Calu3 (cell line): ENCODE measurements around the gene OR10H3. TPM values are rescaled to one million over a fixed set of nuclear protein-coding genes. Genes with fewer than 3 reads are reported as not detected.

Experiments used
- Bru-seq: library from RNA; stranded (reverse); fragments of 400-500 nt; gene quantifications from one replicate; lab custom pipeline; 2021; lab: Mats Ljungman, UMichigan
- BruChase-seq, 2 experiments: library from RNA; stranded (reverse); fragments of 400-500 nt; gene quantifications; one replicate each; lab custom pipeline; 2021; lab: Mats Ljungman, UMichigan
- BruUV-seq: library from RNA; stranded (reverse); fragments of 400-500 nt; replicated peaks from 2 replicates; lab custom pipeline; 2021; lab: Mats Ljungman, UMichigan
- CTCF ChIA-PET: fragments of 300-600 bp; sonication (Branson Sonifier 250); formaldehyde crosslinking; loops from one replicate; lab custom pipeline; 2022; ENCODE audit warnings: antibody characterized with exemption; lab: Charles Lee
- DNase-seq: peaks from one replicate; pipeline ENCODE4 v3.0.0; 2022
- H3K27ac Mint-ChIP-seq: one replicate; pipeline ENCODE4 v1.8.0; 2022; ENCODE audit warnings: mixed read lengths; ENCODE audit not compliant: unreplicated experiment
- H3K27me3 Mint-ChIP-seq: one replicate; pipeline ENCODE4 v1.8.0; 2022; ENCODE audit warnings: mixed read lengths; ENCODE audit not compliant: unreplicated experiment
- H3K36me3 Mint-ChIP-seq: one replicate; pipeline ENCODE4 v1.8.0; 2022; ENCODE audit warnings: mild to moderate bottlenecking, moderate library complexity, mixed read lengths; ENCODE audit not compliant: insufficient read depth, unreplicated experiment
- H3K4me1 Mint-ChIP-seq: one replicate; pipeline ENCODE4 v1.8.0; 2022; ENCODE audit warnings: mild to moderate bottlenecking, low read depth, mixed read lengths; ENCODE audit not compliant: unreplicated experiment
- H3K4me3 Mint-ChIP-seq: one replicate; pipeline ENCODE4 v1.8.0; 2022; ENCODE audit warnings: mild to moderate bottlenecking, low read depth, moderate library complexity, mixed read lengths; ENCODE audit not compliant: unreplicated experiment
- H3K9me3 Mint-ChIP-seq: one replicate; pipeline ENCODE4 v1.8.0; 2022; ENCODE audit warnings: low read depth, mixed read lengths; ENCODE audit not compliant: unreplicated experiment
- intact Hi-C: fragments of 100-400 bp; cut with micrococcal nuclease; formaldehyde crosslinking; loops from one replicate; pipeline ENCODE4 v1.10.0; 2022; ENCODE audit not compliant: unreplicated experiment
- long read RNA-seq: library from polyadenylated mRNA; stranded (forward); transcript quantifications from one replicate; pipeline ENCODE4 v2.0.0, GENCODE V29; 2022
- total RNA-seq: library from RNA; stranded (reverse); gene quantifications from 2 replicates; pipeline ENCODE4 v1.2.3, GENCODE V29; 2022
- TF ChIP-seq, protein P1 (sequence below): fragments of 200-600 bp; IDR thresholded peaks from one replicate; pipeline ENCODE4 v1.8.0; 2022; ENCODE audit warnings: antibody characterized with exemption; ENCODE audit not compliant: unreplicated experiment

OR10H3 gene, protein sequence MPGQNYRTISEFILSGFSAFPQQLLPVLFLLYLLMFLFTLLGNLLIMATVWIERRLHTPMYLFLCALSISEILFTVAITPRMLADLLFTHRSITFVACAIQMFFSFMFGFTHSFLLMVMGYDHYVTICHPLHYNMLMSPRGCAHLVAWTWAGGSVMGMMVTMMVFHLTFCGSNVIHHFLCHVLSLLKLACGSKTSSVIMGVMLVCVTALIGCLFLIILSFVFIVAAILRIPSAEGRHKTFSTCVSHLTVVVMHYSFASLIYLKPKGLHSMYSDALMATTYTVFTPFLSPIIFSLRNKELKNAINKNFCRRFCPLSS
- total RNA-seq (not detected in 2 replicates), Bru-seq, nascent RNA (not detected), BruChase-seq, experiment 1, labeled RNA remaining after a 6-hour chase (not detected), BruChase-seq, experiment 2, labeled RNA remaining after a 2-hour chase (not detected)
- long read RNA-seq: 0 reads

DNA sequence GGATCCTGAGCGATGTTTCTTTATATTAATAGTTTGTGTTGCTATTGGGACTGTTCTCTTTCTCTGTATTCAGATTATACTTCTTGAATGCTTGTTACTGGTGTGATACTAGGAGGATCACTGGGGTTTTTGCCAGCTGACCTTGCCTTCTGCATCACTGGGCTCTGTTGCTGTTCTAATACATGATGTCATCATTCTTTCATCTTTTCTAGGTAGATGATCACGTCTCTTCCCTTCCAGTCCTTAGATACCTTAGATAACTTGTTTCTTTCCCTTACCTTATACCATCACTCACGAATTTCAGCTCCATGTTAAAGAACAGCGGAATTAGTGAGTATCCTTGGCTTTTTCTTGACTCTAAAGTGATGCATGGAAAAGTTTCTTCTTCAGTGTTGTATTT is at the start of gene OR10H3:
TSS of gene OR10H3 (plus strand) at position 264 of the 400 bp plus-strand sequence. CDS start 3,408 bp downstream, outside the sequence.
- intact Hi-C loops: no loop called here

DNA sequence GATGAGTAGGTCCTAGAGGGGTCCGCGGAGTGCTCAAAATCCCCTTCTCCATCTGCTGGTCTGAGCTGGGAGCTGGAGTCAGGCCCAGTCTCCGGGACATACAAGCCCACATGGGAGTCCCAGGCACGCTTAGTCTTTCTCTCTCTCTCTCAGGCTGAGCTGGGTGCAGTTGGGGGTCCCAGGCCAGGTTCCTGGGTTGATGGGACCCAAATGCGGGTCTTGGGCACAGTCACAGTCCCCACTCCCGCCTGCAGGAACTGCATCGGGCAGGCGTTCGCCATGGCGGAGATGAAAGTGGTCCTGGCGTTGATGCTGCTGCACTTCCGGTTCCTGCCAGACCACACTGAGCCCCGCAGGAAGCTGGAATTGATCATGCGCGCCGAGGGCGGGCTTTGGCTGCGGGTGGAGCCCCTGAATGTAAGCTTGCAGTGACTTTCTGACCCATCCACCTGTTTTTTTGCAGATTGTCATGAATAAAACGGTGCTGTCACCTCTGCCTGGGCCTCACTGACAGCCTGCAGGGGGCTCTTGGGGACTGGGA is 41.1 kb upstream of the OR10H3 start:
- intact Hi-C loops: no loop called here
- H3K36me3 Mint-ChIP-seq: no peaks in the 10 kb centered on the region
- H3K4me3 Mint-ChIP-seq: no peak overlapping the region
- no peak overlapping the region for H3K27ac Mint-ChIP-seq
- CTCF ChIA-PET: no interaction called here
- no peaks in the 10 kb centered on the region for H3K4me1 Mint-ChIP-seq
- BruUV-seq: no TSS peak
- no peaks in the 10 kb centered on the region for H3K27me3 Mint-ChIP-seq
- no peaks in the 10 kb centered on the region for H3K9me3 Mint-ChIP-seq
- TF ChIP-seq, protein P1, sequence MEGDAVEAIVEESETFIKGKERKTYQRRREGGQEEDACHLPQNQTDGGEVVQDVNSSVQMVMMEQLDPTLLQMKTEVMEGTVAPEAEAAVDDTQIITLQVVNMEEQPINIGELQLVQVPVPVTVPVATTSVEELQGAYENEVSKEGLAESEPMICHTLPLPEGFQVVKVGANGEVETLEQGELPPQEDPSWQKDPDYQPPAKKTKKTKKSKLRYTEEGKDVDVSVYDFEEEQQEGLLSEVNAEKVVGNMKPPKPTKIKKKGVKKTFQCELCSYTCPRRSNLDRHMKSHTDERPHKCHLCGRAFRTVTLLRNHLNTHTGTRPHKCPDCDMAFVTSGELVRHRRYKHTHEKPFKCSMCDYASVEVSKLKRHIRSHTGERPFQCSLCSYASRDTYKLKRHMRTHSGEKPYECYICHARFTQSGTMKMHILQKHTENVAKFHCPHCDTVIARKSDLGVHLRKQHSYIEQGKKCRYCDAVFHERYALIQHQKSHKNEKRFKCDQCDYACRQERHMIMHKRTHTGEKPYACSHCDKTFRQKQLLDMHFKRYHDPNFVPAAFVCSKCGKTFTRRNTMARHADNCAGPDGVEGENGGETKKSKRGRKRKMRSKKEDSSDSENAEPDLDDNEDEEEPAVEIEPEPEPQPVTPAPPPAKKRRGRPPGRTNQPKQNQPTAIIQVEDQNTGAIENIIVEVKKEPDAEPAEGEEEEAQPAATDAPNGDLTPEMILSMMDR: no peak
- no peak for DNase-seq

More for the DNA sequence above, at the start of gene OR10H3:
- Mint-ChIP-seq H3K4me1 (no peaks in the 10 kb centered on the region), H3K27ac (no peak within 1 kb of the TSS), H3K9me3 (peaks cover 8% of the 10 kb centered on the region), H3K36me3 (peaks cover 5% of the 10 kb centered on the region), H3K4me3 (no peak within 1 kb of the TSS), H3K27me3 (peaks cover 51% of the 10 kb centered on the region)
- TF ChIP-seq, protein P1: no peak
- no TSS peak for BruUV-seq
- CTCF ChIA-PET: no interaction called here
- DNase-seq: no peak

DNA sequence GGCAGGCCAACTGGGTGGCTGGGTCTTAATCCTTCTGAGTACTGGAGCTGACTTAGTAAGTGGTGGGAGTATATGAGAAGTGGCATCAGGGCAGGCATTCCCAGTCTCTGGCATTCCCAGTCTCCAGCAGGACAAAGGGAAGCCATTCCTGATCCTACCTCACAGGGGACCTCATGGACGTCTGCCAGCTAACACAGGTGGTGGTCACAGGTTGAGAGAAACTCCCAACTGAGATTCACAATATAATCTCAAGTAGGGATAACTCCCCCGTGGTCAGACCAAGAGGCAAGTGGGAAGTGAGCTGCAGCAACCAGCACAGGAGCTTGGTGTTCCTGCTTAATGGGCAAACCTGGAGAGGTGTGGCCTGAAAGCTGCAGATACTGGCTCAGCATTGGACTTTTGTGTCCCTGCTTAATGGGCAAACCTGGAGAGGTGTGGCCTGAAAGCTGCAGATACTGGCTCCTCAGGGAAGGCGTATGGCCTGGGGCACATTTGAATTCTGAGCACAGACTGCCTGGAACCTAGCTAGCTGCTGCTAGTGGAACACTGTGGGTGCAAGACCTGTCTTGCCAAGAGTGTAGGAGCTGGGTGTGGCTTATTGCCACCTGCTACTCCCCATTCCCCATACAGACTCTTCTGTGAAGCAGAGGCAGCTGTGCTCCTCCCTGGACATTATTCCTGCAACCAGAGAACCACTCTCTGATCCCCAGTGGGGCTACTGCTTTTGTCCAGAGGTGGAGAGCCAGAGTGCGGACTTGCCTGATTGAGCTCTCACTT is 35.8 kb upstream of the OR10H3 start:
- Mint-ChIP-seq H3K27me3 (no peaks in the 10 kb centered on the region), H3K36me3 (no peaks in the 10 kb centered on the region), H3K27ac (no peak overlapping the region), H3K4me3 (no peak overlapping the region), H3K4me1 (no peaks in the 10 kb centered on the region), H3K9me3 (no peaks in the 10 kb centered on the region)
- intact Hi-C loops: no loop called here
- DNase-seq: peak; percentile 17
- TF ChIP-seq, protein P1: no peak
- no TSS peak for BruUV-seq
- CTCF ChIA-PET: interaction anchor here (0.5 to 1.3 kb wide), 3 partner anchors 19 to 72 kb away, joined by 3 read pairs; partner anchors contain the start of gene CYP4F3

DNA sequence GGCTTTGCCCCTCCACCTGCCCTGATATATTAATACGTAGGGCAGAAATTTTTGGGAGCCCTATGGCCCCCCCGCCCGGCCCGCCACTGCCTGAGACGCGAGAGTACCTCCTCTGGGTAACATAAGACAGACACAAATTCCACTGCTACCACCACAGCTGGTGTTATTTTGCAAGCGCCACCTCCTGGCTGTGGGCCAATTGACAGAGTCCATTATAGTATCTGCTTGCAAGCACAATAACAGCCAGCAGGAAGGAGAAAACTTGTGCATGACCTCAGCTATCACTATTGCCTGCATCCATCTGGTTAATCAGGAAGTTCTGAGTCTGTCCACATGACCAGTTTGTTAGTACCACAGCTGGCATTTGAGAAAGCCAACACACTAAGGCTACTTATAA is 35.3 kb upstream of the OR10H3 start:
- no TSS peak for BruUV-seq
- intact Hi-C loops: no loop called here
- Mint-ChIP-seq H3K27ac (no peak overlapping the region), H3K4me3 (no peak overlapping the region), H3K36me3 (no peaks in the 10 kb centered on the region), H3K4me1 (no peaks in the 10 kb centered on the region), H3K27me3 (no peaks in the 10 kb centered on the region), H3K9me3 (no peaks in the 10 kb centered on the region)
- CTCF ChIA-PET: interaction anchor here (0.6 to 1.3 kb wide), 4 partner anchors 20 to 904 kb away, joined by 3 to 6 read pairs (median 4); partner anchors contain the start of gene CYP4F3
- DNase-seq: peak; percentile 73
- TF ChIP-seq, protein P1: no peak
